Neural cell (in vitro differentiated cells): ENCODE results near the gene GGTLC1.

Experiments used
- EP300 ChIP-seq: fragments of 450-650 bp; conservative IDR thresholded peaks from 2 replicates; pipeline ENCODE4 v1.6.1; 2014; ENCODE audit warnings: antibody characterized with exemption, mild to moderate bottlenecking, moderate library complexity; ENCODE audit not compliant: poor library complexity, severe bottlenecking
- MXI1 ChIP-seq: fragments of 450-650 bp; conservative IDR thresholded peaks from 2 replicates; pipeline ENCODE4 v1.6.1; 2014; ENCODE audit warnings: antibody characterized with exemption, mild to moderate bottlenecking; ENCODE audit not compliant: poor library complexity, severe bottlenecking
- POLR2AphosphoS5 ChIP-seq: IDR thresholded peaks from 2 replicates; pipeline ENCODE4 v1.6.1; 2012
- RAD21 ChIP-seq: fragments of 450-650 bp; conservative IDR thresholded peaks from 2 replicates; pipeline ENCODE4 v1.6.1; 2014; ENCODE audit warnings: antibody characterized with exemption, mild to moderate bottlenecking, moderate library complexity
- TF ChIP-seq, protein P1 (sequence below): fragments of 450-650 bp; IDR thresholded peaks from 2 replicates; pipeline ENCODE4 v1.5.1; 2014; ENCODE audit warnings: antibody characterized with exemption, mild to moderate bottlenecking, moderate library complexity; ENCODE audit not compliant: poor library complexity, severe bottlenecking

DNA sequence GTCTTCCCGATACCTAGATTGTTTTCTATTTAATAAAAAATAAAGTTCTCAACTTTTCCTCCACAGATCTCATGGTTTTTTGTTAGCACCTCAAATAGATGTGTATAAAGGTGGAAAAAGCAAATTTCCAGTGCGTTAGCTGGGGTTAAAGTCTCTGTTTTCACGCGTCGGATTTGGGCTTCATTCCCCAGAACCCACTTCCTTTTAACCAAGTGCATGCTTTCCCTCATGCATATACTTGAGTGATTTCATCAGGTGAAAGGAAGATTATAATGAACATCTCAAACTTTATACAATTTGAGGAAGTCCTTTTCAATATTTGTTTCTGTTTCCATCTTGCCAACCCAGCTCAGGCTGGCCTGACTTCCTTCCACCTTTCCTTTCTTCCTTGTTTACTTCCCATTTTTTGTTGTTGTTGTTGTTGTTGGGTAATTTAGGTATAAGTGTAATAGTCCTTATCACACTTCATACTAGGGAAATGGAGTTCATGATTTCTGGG lies 43.9 kb upstream of the GGTLC1 start:
- TF ChIP-seq, protein P1, sequence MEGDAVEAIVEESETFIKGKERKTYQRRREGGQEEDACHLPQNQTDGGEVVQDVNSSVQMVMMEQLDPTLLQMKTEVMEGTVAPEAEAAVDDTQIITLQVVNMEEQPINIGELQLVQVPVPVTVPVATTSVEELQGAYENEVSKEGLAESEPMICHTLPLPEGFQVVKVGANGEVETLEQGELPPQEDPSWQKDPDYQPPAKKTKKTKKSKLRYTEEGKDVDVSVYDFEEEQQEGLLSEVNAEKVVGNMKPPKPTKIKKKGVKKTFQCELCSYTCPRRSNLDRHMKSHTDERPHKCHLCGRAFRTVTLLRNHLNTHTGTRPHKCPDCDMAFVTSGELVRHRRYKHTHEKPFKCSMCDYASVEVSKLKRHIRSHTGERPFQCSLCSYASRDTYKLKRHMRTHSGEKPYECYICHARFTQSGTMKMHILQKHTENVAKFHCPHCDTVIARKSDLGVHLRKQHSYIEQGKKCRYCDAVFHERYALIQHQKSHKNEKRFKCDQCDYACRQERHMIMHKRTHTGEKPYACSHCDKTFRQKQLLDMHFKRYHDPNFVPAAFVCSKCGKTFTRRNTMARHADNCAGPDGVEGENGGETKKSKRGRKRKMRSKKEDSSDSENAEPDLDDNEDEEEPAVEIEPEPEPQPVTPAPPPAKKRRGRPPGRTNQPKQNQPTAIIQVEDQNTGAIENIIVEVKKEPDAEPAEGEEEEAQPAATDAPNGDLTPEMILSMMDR: no peak
- TF ChIP-seq POLR2AphosphoS5 (no peak), EP300 (no peak), RAD21 (no peak), MXI1 (no peak)
